Stimulated activated CD4-positive, alpha-beta T cell treated with anti-CD3 and anti-CD28 coated beads, Interleukin-4, amount 100 ng/mL, for 1 hour (primary cell): Measurements from ENCODE around the gene LKAAEAR1.
A peak's percentile ranks its signal among the peaks of the same experiment; 100 is the strongest.

Experiments
- DNase-seq: peaks from one replicate; pipeline ENCODE4 v3.0.0-alpha.2; 2020

Gene LKAAEAR1

DNA sequence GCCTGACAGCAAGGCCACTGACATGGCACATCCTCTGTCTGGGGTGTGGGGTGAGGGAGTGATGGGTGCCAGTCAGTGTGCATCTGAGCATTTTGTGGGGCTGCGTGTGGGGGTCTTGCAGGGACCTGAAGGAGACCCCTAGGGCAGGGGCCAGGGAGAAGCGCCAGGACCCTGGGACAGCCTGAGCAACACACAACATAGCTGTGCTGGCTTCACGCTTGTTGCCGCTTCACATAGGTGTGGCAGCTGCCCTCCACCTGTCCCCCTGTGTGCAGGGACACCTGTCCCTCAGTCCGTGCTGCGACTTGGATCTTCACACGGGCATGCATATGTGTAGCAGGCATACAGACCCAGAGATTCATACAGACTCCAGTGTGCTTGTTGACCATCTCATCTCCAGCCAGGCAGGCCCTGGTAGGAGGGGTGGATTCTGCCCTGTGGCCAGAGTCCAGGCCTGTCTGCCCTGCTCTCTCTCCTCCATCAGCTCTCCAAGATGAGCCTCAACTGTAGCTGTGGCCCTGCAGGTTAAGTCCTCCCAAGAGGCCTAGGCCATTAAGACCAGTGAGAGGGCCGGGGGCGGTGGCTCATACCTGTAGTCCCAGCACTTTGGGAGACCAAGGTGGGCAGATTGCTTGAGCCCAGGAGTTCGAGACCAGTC is 26.3 kb upstream of the LKAAEAR1 start:
- DNase-seq, result no peak

- no peak for DNase-seq
These were observed 25.7 kb upstream of the LKAAEAR1 start for GRCh38 chr20:64109831-64110391.

- no peak for DNase-seq
These were observed 24.8 kb upstream of the LKAAEAR1 start for GRCh38 chr20:64108731-64109681.

DNA sequence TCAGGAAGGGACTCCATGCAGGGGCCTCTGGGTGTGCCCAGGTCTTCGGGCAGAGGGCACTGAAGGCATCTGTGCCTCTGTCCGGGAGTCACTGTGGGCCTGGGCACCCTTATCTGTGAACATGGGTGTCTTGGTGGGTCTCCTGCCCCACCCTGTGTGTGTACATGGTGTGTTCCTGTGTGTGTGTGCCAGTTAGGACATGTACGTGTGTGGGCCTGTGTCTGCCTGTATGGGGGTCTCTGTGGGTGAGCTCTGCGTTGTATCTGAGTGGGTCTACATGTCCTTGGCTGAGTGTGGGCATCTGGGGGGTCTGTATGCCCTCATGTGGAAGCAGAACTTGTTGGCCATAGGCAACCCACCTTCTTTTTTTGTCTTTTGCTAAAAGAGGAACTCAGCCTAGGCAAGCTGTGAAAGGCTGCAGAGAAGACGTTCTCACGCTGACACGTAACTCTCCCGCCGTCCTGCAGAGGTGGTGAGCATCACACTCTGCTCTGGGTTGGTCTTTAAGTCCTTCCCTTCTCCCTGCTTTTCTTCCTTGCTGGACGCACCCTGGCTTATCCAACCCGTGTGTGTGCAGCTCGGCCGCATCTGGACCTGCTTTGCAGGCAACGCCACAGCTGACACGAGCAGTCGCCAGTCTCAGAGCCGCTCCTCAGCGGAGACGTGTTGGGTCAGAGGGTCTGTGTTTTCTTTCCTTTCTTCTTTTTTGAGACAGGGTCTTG is 23.7 kb upstream of the LKAAEAR1 start:
- DNase-seq, result no peak

DNA sequence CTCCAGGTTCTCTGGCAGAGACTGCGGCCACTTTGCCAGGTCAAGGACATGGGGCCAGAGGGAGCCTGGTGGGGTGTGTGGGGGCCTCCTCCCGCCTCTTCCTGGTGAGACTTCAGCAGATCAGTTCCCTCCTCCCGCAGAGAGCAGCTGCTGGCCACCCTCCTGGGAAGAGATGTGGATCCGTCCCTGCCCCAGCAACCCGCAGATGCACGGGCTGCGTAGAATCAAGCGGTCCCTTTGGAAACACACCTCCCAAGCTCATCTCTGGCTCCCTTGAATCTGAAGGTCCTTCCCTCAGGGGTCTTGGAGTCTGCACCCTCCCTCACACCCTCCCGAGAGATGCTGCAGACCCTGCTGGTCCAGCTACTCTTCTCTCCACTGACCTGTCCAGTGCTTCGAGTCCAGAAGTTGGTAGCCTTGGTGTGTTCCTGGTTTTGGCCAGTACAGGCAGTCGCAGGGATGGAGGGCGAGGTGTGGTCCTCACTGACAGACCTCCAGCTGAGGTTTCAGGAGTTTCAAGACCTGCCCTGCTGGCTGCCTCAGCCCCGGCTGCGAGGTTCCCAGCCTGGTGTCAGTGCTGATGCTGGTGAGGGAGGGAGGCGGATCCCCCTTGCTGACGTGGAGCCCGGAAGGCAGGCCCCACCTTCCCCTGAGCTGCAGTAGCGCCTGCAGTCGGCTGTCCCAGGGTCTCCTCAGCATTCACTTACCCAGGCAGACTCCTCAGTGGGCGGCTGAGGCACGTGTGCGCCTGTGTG is 23.0 kb upstream of the LKAAEAR1 start, which contains the start of gene NPBWR2:
TSS of gene NPBWR2 (minus strand) at position 585 of the 755 bp plus-strand sequence. CDS start 734 bp downstream, outside the sequence.
- peak; percentile 26 for DNase-seq

DNA sequence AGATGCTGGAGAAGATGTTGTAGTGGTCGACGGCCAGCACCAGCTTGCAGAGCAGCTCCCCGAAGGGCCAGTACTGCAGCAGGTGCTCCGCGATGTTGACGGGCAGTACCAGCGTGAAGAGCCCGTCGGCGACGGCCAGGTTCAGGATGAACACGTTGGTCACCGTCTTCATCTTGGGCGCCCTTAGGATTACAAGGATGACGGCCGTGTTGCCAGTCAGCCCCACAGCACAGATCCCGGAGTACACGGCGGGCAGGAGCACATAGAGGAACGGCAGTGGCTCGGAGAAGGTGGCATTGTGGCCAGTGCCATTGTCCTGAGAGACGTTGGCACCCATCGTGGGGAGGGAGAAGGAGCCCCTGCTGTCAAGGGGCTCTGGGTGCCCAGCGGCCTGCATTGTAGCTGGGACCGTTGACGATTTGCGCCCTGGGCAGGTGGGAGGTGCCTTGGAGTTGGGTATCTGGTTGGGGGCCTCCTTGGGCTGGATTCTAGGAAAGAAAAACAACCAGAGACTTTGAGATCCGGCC is 22.3 kb upstream of the LKAAEAR1 start:
- DNase-seq, result no peak

DNA sequence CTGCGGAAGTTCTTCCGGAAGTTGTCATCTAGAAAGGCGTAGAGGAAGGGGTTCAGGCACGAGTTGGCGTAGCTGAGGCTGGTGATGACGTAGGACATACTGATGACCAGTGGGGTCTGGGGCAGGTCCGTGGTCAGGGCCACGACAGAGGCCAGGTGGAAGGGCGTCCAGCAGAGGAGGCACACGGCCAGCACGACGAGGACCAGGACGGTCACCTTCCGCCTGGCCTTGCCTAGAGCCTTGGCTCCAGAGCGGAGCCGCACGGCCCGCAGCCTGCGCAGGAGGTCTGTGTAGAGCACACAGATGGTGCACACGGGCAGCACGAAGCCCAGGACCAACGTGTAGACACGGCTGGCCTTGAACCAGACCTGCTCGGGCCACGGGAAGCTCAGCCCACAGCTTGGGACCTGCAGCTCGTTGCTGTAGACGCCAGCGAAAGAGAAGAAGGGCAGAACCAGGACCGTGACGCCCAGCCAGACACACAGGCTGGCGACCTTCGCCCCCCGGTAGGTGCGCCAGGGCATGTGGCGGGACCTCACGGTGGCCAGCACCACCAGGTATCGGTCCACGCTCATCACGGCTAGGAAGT is 21.7 kb upstream of the LKAAEAR1 start:
- no peak for DNase-seq

- DNase-seq, result no peak
These were observed 20.7 kb upstream of the LKAAEAR1 start for GRCh38 chr20:64104667-64105451.

- no peak for DNase-seq
These were observed 19.9 kb upstream of the LKAAEAR1 start for GRCh38 chr20:64103871-64104666.

GRCh38 chr20:64102647-64103354 is 18.6 kb upstream of the LKAAEAR1 start:
- no peak for DNase-seq

- DNase-seq, result peak; percentile 77
These were observed 17.8 kb upstream of the LKAAEAR1 start for GRCh38 chr20:64101731-64102621.

DNA sequence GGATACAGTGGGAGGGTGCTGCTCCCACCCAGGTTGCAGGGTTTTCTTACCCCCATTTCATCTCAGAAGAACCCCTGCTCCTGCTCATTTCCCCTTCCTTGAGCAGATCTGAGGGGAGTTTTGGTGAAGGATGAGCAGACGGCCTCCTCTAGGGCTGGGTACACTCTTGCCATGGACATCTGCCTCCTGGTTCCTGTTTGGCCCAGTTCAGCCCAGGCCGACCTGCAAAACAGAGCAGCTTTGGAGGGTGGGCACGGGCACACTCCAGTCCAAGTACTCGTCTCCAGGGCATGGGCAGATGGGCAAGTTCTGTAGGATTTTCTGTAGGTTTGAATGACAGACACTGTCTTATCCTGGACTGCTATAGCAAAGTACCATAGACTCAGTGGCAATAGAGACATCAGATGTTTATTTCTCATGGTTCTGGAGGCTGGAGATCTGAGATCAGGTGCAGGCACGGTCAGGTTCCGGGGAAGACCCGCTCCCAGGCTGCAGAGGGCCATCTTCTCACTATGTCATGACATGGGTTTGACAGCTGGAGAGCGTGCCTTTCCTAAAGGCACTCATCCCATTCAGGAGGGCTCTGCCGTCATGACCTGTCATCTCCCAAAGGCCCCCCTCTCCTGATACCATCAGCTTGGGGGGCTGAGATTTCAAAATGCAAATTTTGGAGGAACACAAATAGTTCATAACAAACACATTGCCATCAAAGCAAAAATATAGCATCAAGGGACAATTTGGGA is 16.9 kb upstream of the LKAAEAR1 start:
- no peak for DNase-seq

DNA sequence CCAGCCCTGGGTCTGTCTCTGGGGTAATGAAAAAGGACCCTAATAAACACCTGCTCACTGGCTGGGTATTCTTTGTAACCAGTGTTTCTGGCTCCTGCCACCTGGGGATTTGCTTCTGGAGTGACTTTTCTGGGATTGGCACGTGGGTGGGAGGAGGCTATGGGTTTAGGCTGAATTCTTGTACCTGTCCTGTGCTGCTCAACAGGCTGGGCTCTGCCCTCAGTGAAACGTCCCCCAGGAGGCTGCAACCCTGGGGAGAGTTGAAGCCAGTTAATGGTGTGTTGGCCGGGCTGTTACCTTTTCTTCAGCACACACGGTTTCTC is 16.3 kb upstream of the LKAAEAR1 start:
- no peak for DNase-seq

GRCh38 chr20:64099880-64100565 is 15.8 kb upstream of the LKAAEAR1 start:
- DNase-seq, result no peak

DNA sequence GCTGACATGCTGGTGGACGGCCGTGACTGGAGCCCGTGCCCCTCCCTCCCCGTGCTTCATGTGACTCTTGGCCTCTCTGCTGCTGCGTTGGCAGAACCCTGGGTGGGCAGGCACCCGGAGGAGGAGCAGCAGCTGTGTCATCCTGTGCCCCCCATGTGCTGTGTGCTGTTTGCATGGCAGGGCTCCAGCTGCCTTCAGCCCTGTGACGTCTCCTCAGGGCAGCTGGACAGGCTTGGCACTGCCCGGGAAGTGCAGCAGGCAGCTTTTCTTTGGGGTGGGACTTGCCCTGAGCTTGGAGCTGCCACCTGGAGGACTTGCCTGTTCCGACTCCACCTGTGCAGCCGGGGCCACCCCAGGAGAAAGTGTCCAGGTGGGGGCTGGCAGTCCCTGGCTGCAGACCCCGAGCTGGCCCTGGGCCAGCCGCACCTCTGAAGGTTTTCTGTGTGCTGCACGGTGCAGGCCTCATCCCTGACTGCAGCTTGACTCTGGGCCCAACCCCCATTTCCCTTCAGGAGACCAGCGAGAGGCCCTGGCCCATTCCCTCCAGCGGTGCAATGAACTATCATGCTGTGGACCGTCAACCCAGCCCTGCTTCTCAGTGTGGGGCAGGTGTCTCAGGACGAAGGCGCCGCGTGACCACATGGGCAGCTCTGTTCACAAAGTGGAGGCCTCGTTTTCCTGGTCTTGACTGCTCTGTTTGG is 15.0 kb upstream of the LKAAEAR1 start:
- DNase-seq, result no peak

DNA sequence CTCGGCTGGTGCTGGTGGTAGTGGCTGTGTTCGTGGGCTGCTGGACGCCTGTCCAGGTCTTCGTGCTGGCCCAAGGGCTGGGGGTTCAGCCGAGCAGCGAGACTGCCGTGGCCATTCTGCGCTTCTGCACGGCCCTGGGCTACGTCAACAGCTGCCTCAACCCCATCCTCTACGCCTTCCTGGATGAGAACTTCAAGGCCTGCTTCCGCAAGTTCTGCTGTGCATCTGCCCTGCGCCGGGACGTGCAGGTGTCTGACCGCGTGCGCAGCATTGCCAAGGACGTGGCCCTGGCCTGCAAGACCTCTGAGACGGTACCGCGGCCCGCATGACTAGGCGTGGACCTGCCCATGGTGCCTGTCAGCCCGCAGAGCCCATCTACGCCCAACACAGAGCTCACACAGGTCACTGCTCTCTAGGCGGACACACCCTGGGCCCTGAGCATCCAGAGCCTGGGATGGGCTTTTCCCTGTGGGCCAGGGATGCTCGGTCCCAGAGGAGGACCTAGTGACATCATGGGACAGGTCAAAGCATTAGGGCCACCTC is 14.3 kb upstream of the LKAAEAR1 start:
- DNase-seq, result no peak
